HEK293 (cell line): ENCODE results near the gene SLC25A13.

Experiments
- BCL11A ChIP-seq: fragments of 450-650 bp; formaldehyde crosslinking; IDR thresholded peaks from 2 replicates; pipeline ENCODE4 v1.5.1; 2016; ENCODE audit warnings: low read depth, missing biosample characterization, missing genetic modification characterization
- BCL6B ChIP-seq: fragments of 450-650 bp; formaldehyde crosslinking; IDR thresholded peaks from 2 replicates; pipeline ENCODE4 v1.5.1; 2017; ENCODE audit warnings: missing biosample characterization, missing genetic modification characterization
- FEZF1 ChIP-seq: fragments of 450-650 bp; formaldehyde crosslinking; IDR thresholded peaks from 2 replicates; pipeline ENCODE4 v1.5.1; 2016; ENCODE audit warnings: missing biosample characterization, missing genetic modification characterization
- GFI1B ChIP-seq: fragments of 450-650 bp; formaldehyde crosslinking; IDR thresholded peaks from 2 replicates; pipeline ENCODE4 v1.5.1; 2016; ENCODE audit warnings: missing biosample characterization, missing genetic modification characterization
- GLIS1 ChIP-seq: fragments of 450-650 bp; formaldehyde crosslinking; IDR thresholded peaks from 2 replicates; pipeline ENCODE4 v1.5.1; 2016; ENCODE audit warnings: missing biosample characterization, missing genetic modification characterization
- KLF7 ChIP-seq: fragments of 450-650 bp; formaldehyde crosslinking; IDR thresholded peaks from 2 replicates; pipeline ENCODE4 v1.5.1; 2016; ENCODE audit warnings: missing biosample characterization, missing genetic modification characterization, borderline replicate concordance
- KLF9 ChIP-seq: fragments of 450-650 bp; formaldehyde crosslinking; IDR thresholded peaks from 2 replicates; pipeline ENCODE4 v1.5.1; 2016; ENCODE audit warnings: missing biosample characterization, missing genetic modification characterization, low read depth
- PATZ1 ChIP-seq: fragments of 450-650 bp; formaldehyde crosslinking; IDR thresholded peaks from 2 replicates; pipeline ENCODE4 v1.5.1; 2016; ENCODE audit warnings: missing biosample characterization, missing genetic modification characterization
- REST ChIP-seq: fragments of 450-650 bp; formaldehyde crosslinking; IDR thresholded peaks from 2 replicates; pipeline ENCODE4 v1.5.1; 2016; ENCODE audit warnings: missing biosample characterization, missing genetic modification characterization
- SETDB1 ChIP-seq: IDR thresholded peaks from one replicate; pipeline ENCODE4 v1.6.1; 2017; ENCODE audit warnings: mild to moderate bottlenecking, low read length, moderate library complexity, mixed read lengths; ENCODE audit not compliant: insufficient read length
- WT1 ChIP-seq: fragments of 450-650 bp; formaldehyde crosslinking; IDR thresholded peaks from 2 replicates; pipeline ENCODE4 v1.5.1; 2016; ENCODE audit warnings: missing biosample characterization, missing genetic modification characterization
- YY2 ChIP-seq: fragments of 450-650 bp; formaldehyde crosslinking; IDR thresholded peaks from 2 replicates; pipeline ENCODE4 v1.5.1; 2016; ENCODE audit warnings: missing biosample characterization, missing genetic modification characterization
- ZBTB11 ChIP-seq: fragments of 450-650 bp; formaldehyde crosslinking; conservative IDR thresholded peaks from 2 replicates; pipeline ENCODE4 v1.5.1; 2016; ENCODE audit warnings: low read depth, missing biosample characterization, missing genetic modification characterization
- ZBTB21 ChIP-seq: fragments of 450-650 bp; formaldehyde crosslinking; IDR thresholded peaks from 2 replicates; pipeline ENCODE4 v1.5.1; 2017; ENCODE audit warnings: missing biosample characterization, missing genetic modification characterization
- ZBTB44 ChIP-seq: fragments of 450-650 bp; IDR thresholded peaks from 2 replicates; pipeline ENCODE4 v1.5.1; 2018; ENCODE audit warnings: missing biosample characterization, mild to moderate bottlenecking, missing genetic modification characterization
- ZBTB6 ChIP-seq: fragments of 450-650 bp; formaldehyde crosslinking; IDR thresholded peaks from 2 replicates; pipeline ENCODE4 v1.5.1; 2017; ENCODE audit warnings: missing biosample characterization, missing genetic modification characterization
- ZBTB8A ChIP-seq: fragments of 450-650 bp; formaldehyde crosslinking; IDR thresholded peaks from 2 replicates; pipeline ENCODE4 v1.5.1; 2016; ENCODE audit warnings: missing biosample characterization, missing genetic modification characterization
- ZFHX2 ChIP-seq: fragments of 450-650 bp; formaldehyde crosslinking; conservative IDR thresholded peaks from 2 replicates; pipeline ENCODE4 v1.5.1; 2016; ENCODE audit warnings: missing biosample characterization, missing genetic modification characterization
- ZNF37A ChIP-seq: fragments of 450-650 bp; IDR thresholded peaks from 2 replicates; pipeline ENCODE4 v1.5.1; 2018; ENCODE audit warnings: missing biosample characterization, missing genetic modification characterization
- ZNF394 ChIP-seq: fragments of 450-650 bp; formaldehyde crosslinking; IDR thresholded peaks from 2 replicates; pipeline ENCODE4 v1.5.1; 2016; ENCODE audit warnings: missing biosample characterization, missing genetic modification characterization, mild to moderate bottlenecking, moderate library complexity, borderline replicate concordance
- ZNF626 ChIP-seq: fragments of 450-650 bp; sonication (Bioruptor Pico); formaldehyde crosslinking; IDR thresholded peaks from 2 replicates; pipeline ENCODE4 v1.5.1; 2018; ENCODE audit warnings: missing biosample characterization, missing genetic modification characterization, inconsistent platforms
- ZNF639 ChIP-seq: fragments of 450-650 bp; formaldehyde crosslinking; IDR thresholded peaks from 2 replicates; pipeline ENCODE4 v1.5.1; 2016; ENCODE audit warnings: missing biosample characterization, missing genetic modification characterization
- ZNF768 ChIP-seq: fragments of 450-650 bp; formaldehyde crosslinking; IDR thresholded peaks from 2 replicates; pipeline ENCODE4 v1.5.1; 2018; ENCODE audit warnings: missing biosample characterization, mild to moderate bottlenecking, missing genetic modification characterization
- ZSCAN16 ChIP-seq: fragments of 450-650 bp; formaldehyde crosslinking; IDR thresholded peaks from 2 replicates; pipeline ENCODE4 v1.5.1; 2016; ENCODE audit warnings: missing biosample characterization, missing genetic modification characterization

The SLC25A13 gene

GRCh38 chr7:96303105-96303685 lies 18.7 kb downstream of the SLC25A13 start (continued):
- TF ChIP-seq ZBTB11 (tag by site-specific recombination) (no peak), FEZF1 (tag by site-specific recombination) (peak; percentile 95), ZSCAN16 (tag by site-specific recombination) (no peak), BCL6B (tag by site-specific recombination) (0 out of 2 replicates have a peak, but pooled peaks have one; percentile 28), ZBTB6 (no peak), ZFHX2 (tag by site-specific recombination) (peak; percentile 99), REST (tag by site-specific recombination) (no peak), KLF9 (tag by site-specific recombination) (peak; percentile 31; the same call in 1 of the 2 replicates), ZNF37A (no peak), KLF7 (tag by site-specific recombination) (peak; percentile 70; the same call in 1 of the 2 replicates), GFI1B (tag by site-specific recombination) (peak; percentile 72; the same call in 1 of the 2 replicates), SETDB1 (no peak), ZBTB44 (peak; percentile 76), ZNF768 (no peak), ZNF639 (peak; percentile 75; the same call in 1 of the 2 replicates), YY2 (tag by site-specific recombination) (no peak), GLIS1 (tag by site-specific recombination) (peak; percentile 23), BCL11A (peak; percentile 80; the same call in 1 of the 2 replicates), PATZ1 (tag by site-specific recombination) (peak; percentile 81), ZNF394 (tag by site-specific recombination) (peak; percentile 47), ZBTB8A (tag by site-specific recombination) (no peak), WT1 (tag by site-specific recombination) (peak; percentile 90), ZNF626 (tag by site-specific recombination) (no peak), ZBTB21 (tag by site-specific recombination) (peak; percentile 26; the same call in 1 of the 2 replicates)
